GM23338 (cell line): Measurements from ENCODE around the gene GJC1.

Experiments used
- CREB1 ChIP-seq: fragments of 250-450 bp; sonication (Bioruptor Pico); IDR thresholded peaks from 2 replicates; pipeline ENCODE4 v1.5.0; 2020; ENCODE audit warnings: low read depth, mild to moderate bottlenecking, moderate library complexity
- CTCF ChIP-seq, 2 experiments: fragments of 200-600 bp in 1 of 2; sonication (generic) in 1 of 2; conservative IDR thresholded peaks; 2 replicates each; pipeline versions ENCODE4 v1.5.1 to v1.6.1; 2016 to 2017; ENCODE audit warnings: antibody characterized with exemption in 2 of 2, low read depth in 2 of 2, mild to moderate bottlenecking in 2 of 2, moderate library complexity in 1 of 2
- ETS1 ChIP-seq: IDR thresholded peaks from 2 replicates; pipeline ENCODE4 v1.6.1; 2016; ENCODE audit warnings: antibody characterized with exemption
- EZH2 ChIP-seq: fragments of 200-600 bp; sonication (generic); IDR thresholded peaks from one replicate; pipeline ENCODE4 v1.8.0; 2017; ENCODE audit warnings: antibody characterized with exemption, mild to moderate bottlenecking, low read depth; ENCODE audit not compliant: unreplicated experiment
- EZH2phosphoT487 ChIP-seq: fragments of 200-600 bp; sonication (generic); IDR thresholded peaks from one replicate; pipeline ENCODE4 v1.8.1; 2018; ENCODE audit warnings: antibody characterized with exemption; ENCODE audit not compliant: unreplicated experiment
- JUNB ChIP-seq: IDR thresholded peaks from one replicate; pipeline ENCODE4 v1.6.1; 2016; ENCODE audit warnings: antibody characterized with exemption; ENCODE audit not compliant: unreplicated experiment
- NANOG ChIP-seq: IDR thresholded peaks from 2 replicates; pipeline ENCODE4 v1.6.1; 2016; ENCODE audit warnings: antibody characterized with exemption, borderline replicate concordance
- POLR2AphosphoS5 ChIP-seq: IDR thresholded peaks from 2 replicates; pipeline ENCODE4 v1.6.1; 2016; ENCODE audit warnings: antibody characterized with exemption, low read depth
- REST ChIP-seq: IDR thresholded peaks from one replicate; pipeline ENCODE4 v1.6.1; 2018; ENCODE audit warnings: antibody characterized with exemption; ENCODE audit not compliant: unreplicated experiment
- ZNF114 ChIP-seq: fragments of 250-450 bp; sonication (Bioruptor Pico); IDR thresholded peaks from 2 replicates; pipeline ENCODE4 v1.5.0; 2020; ENCODE audit warnings: mild to moderate bottlenecking, moderate library complexity
- ZNF331 ChIP-seq: fragments of 250-450 bp; sonication (Bioruptor Pico); IDR thresholded peaks from 2 replicates; pipeline ENCODE4 v1.5.0; 2020; ENCODE audit warnings: low read depth, mild to moderate bottlenecking, moderate library complexity

GRCh38 chr17:44840274-44840673 lies 10.2 kb upstream of the GJC1 start:
- TF ChIP-seq CTCF (conservative IDR thresholded peaks at IDR 0.05; ENCODE audit: low read depth in 2 of 2) (no peak), POLR2AphosphoS5 (no peak), ETS1 (no peak), EZH2 (no peak), JUNB (no peak), REST (no peak), EZH2phosphoT487 (no peak), ZNF114 (CRISPR knock-in tag) (no peak), NANOG (no peak), CREB1 (no peak), ZNF331 (no peak)
